ENCODE measurements around the gene CEACAM19.
"Not testable (repeated sequence)": the region's sequence is repeated elsewhere in the genome, so short reads cannot be mapped to it uniquely, and the experiment has no call there.

Gene CEACAM19

DNA sequence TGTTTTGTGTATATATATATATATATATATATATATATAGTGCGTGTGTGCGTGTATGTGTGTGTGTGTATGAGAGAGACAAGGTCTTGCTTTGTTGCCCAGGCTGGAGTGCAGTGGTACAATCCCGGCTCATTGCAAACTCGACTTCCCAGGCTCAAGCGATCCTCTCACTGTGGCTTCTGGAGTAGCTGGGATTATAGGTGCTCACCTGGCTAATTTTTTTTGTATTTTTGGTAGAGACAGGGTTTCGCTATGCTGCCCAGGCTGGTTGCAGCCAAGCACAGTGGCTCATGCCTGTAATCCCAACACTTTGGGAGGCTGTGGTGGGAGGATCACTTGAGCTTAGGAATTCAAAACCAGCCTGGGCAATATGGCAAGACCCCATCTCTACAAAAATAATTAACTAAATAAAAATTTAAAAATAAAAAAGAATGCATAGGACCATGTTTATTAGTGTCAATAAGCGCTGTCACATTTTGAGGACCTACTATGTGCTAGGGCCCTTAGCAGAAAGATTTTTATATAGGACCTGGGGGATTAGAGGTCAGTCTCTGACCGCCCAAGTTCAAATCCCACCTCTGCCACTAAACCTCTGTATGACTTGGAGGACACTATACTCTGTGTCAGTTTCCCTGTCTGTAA lies 25.8 kb upstream of the CEACAM19 start:
- DNase-seq (ENCODE audit: low spot score), result no peak

DNA sequence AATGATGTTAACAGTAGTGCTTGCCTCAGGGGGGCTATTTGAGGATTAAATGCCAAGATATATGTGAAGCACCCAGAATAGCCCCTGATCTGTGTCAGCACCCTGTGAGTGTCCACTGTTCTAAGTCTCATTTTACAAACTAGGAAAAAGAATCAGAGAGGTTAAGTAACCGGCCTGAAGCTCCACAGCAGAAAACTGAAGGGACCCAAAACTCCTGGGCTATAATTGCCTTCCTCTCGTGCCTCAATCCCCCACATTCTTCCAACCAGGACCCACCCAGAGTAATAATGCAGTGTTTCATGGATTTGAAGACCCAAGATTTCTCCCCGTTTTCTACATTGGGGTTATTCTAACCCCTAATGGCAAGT lies 25.2 kb upstream of the CEACAM19 start:
- DNase-seq (ENCODE audit: low spot score), result no peak

DNA sequence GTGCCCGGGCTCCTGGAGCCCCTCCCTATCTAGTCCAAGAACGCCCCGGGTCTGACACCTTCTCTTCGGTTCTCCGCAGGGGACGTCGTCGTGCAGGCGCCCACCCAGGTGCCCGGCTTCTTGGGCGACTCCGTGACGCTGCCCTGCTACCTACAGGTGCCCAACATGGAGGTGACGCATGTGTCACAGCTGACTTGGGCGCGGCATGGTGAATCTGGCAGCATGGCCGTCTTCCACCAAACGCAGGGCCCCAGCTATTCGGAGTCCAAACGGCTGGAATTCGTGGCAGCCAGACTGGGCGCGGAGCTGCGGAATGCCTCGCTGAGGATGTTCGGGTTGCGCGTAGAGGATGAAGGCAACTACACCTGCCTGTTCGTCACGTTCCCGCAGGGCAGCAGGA lies 24.1 kb upstream of the CEACAM19 start:
- no peak for DNase-seq (ENCODE audit: low spot score)

DNA sequence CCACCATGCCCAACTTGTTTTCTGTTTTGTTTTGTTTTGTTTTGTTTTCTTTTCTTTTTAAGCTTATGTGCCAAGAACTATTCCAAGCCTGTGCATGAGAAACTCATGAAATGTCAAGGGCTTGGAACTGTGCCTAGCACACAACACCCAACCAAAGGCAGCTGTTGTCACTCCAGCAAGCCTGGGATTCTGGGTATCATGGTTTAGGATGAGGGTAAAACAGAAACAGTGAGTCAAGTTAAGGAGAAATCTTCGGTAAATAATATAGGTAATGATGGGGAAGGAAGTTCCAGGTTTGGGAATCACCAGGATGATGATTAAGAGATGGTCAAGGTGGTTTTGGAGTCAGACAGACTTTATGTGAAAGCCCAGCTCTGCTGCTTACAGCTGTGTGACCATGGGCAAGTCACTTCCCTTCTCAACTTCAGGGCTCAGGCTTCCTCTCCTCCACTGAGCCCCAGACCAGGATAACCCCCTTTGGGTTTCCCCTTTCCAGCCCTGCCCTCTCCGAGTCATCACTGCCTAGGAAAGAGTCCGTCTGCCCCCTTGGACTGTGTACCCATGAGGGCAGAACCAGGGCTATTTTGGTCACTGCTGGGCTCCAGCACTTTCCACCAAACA lies 22.5 kb upstream of the CEACAM19 start:
- peak; percentile 73 for DNase-seq (ENCODE audit: low spot score)

DNA sequence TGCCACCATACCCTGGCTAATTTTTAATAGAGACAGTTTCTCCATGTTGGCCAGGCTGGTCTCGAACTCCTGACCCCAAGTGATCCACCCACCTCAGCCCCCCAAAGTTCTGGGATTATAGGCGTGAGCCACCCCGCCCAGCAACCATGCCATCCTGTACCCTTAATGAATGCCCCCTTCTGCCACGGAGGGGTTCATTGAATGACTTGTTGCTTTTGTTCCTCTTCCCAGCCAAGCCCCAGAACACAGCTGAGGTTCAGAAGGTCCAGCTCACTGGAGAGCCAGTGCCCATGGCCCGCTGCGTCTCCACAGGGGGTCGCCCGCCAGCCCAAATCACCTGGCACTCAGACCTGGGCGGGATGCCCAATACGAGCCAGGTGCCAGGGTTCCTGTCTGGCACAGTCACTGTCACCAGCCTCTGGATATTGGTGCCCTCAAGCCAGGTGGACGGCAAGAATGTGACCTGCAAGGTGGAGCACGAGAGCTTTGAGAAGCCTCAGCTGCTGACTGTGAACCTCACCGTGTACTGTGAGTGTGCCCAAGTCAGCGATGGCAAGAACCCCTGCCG lies 21.6 kb upstream of the CEACAM19 start:
- DNase-seq (ENCODE audit: low spot score), result no peak

DNA sequence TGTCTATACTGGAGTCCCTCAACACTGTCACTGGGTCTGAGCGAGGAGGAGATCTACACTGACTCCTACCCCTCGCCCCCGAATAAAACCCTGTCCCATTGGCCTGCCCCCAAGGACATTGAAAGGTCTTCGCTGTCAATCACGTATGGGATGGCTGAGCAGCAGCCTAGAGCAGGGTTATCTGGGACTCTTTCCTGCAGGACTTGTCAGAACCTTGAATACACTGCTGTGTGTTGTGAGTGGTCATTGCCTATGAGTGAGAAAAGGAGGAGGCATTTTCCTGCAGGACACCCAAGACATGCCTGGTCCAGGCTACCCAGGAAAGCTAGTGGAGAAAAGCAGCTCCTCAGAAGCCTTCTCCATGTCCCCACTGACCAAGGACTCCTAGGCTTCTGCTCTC lies 17.9 kb upstream of the CEACAM19 start:
- DNase-seq (ENCODE audit: low spot score), result no peak

DNA sequence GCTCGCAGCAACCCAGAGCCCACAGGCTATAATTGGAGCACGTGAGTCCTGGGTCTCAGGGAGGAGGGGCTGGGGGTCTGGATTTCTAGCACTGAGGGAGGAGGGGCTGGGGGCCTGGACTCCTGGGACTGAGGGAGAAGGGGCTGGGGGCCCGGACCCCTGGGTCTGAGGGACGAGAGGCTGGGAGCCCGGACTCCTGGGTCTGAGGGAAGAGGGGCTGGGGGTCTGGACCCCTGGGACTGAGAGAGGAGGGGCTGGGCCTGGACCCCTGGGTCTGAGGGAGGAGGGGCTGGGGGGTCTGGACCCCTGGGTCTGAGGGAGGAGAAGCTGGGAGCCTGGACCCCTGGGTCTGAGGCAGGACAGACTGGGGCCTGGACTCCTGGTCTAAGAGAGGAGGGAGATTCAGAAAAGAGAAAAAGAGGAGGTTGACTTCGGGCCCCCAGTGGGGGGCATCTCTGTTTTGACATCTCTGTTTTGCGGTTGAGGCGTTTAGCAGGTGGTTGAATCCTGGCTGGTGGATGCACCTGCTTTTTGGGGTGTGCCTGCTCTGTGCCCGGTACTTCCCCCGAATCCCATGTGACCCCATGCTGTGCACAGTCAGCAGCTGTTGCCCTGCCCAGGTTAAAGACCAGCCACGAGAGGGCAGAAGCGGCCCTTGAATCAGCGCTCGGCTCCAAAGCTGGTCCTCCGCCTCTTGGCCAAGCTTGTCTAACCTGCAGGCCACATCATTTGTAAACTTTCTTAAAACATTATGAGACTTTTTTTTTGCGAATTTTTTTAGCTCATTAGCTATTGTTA lies 17.1 kb upstream of the CEACAM19 start:
- DNase-seq (ENCODE audit: low spot score), result peak; percentile 39

DNA sequence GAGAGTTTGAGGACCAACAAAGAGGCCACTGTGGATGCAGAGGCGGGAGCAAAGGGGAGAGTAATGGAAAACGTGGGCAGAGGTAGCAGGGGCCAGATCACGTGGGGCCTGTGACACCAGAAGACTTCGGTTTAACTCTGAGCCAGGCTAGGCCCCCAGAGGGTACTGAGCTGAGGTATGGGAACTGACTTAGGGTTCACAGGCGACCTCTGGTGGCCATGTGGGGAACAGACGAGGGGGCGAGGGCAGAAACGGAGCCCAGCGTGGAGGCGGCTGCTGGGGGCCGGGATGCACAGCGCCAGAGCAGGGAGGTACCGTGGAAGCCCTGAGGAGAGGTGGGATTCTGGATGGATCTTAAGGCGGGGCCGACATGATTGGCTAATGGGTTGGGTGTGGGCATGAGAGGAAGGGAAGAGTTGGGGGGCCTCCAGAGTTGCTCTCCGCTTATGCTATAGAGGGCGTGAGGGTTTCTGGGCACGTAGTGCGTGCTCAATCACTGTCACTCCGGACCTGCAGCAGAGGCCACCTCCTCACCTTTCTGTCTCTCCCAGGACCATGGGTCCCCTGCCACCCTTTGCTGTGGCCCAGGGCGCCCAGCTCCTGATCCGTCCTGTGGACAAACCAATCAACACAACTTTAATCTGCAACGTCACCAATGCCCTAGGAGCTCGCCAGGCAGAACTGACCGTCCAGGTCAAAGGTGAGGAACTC lies 13.9 kb upstream of the CEACAM19 start:
- peak; percentile 69 for DNase-seq (ENCODE audit: low spot score)

DNA sequence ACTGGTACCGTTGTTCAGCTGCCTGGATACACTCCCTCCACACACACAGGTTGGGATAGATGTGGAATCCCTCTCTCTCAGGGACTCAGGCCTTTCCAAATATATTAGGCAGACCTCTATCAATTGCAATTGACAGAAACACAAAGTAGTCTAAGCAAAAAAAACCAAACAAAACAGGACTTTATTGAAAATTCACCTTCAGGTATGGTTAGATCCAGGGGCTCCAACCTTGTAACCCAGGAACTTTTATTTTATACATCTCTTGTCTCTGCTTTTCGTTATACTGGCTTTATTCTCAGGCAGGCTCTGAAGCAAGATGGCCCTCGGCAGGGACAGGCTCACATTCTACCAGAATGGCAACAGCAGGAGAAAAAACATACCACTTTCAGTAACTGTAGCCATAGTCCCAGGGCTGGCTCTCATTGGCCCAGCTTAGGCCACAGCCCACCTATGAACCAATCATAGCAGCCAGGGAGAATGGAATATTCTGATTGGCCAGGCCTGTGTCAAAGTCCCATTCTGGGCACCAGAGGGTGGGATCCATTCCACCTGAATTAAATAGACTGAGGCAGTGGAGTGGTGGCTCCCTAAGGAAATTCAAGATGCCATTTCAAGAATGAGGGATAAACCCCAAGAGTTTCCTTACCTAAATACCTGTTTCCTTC lies 13.1 kb upstream of the CEACAM19 start:
- peak; percentile 25 for DNase-seq (ENCODE audit: low spot score)

DNA sequence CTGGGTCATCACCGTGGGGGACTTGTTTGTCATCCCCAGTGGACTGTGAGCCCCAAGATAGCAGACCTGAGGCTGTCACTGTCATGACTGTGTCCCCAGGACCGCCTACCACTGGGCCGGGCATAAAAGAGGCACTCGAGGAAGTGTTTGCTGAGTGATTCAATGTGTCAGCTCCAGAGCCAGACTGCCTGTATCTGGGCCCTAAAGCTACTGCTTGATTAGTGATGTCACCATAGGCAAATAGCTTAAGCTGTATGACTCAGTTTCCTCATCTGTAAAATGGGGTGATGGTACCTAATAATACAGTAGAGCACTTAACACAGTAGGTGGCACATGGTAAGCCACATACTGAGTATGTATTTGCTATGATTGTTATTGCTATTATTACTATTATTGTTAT lies 11.2 kb upstream of the CEACAM19 start:
- DNase-seq (ENCODE audit: low spot score), result no peak

DNA sequence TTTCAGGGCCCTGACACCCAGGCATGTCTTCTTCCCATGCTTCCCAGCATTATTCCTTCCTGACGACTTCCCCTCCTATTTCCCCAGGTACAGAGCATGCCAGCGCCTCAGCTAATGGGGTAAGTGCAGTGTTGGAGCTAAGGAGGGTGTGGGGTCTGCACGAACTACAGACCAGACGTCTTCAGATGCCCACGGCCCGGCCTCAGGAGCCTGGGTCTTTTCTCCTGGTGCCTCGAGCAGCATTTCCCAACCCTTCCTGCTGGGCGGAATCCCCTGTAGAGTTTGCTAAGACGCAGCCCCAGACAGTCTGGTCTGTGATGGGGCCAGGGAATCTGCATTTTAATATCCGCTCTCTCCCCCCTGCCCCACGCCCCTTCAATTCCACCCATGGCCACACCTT lies 10.1 kb upstream of the CEACAM19 start:
- DNase-seq (ENCODE audit: low spot score), result no peak

DNA sequence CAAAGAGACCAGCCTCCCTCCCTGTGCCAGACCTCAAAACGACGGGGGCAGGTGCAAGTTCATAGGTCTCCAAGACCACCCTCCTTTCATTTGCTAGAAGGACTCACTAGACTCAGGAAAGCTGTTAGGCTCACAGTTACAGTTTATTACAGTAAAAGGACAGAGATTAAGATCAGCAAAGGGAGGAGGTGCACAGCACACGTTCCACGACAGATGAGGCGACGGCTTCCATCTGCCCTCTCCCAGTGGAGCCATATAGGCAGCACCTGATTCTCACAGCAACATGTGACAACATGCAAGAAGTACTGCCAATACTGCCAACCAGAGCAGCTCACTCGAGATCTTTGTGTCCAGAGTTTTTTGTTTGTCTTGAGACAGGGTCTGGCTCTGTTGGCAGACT lies 9.4 kb upstream of the CEACAM19 start:
- no peak for DNase-seq (ENCODE audit: low spot score)

DNA sequence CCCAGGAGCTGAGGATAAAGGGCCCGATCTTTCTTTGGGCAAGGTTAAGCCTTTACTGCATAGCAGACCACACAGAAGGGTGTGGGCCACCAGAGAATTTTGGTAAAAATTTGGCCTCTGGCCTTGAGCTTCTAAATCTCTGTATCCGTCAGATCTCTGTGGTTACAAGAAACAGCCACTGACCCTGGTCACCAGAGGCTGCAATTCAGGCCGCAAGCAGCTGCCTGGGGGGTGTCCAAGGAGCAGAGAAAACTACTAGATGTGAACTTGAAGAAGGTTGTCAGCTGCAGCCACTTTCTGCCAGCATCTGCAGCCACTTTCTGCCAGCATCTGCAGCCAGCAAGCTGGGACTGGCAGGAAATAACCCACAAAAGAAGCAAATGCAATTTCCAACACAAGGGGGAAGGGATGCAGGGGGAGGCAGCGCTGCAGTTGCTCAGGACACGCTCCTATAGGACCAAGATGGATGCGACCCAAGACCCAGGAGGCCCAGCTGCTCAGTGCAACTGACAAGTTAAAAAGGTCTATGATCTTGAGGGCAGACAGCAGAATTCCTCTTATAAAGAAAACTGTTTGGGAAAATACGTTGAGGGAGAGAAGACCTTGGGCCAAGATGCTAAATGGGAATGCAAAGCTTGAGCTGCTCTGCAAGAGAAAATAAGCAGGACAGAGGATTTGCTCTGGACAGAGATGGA lies 8.4 kb upstream of the CEACAM19 start:
- DNase-seq (ENCODE audit: low spot score), result peak; percentile 38

DNA sequence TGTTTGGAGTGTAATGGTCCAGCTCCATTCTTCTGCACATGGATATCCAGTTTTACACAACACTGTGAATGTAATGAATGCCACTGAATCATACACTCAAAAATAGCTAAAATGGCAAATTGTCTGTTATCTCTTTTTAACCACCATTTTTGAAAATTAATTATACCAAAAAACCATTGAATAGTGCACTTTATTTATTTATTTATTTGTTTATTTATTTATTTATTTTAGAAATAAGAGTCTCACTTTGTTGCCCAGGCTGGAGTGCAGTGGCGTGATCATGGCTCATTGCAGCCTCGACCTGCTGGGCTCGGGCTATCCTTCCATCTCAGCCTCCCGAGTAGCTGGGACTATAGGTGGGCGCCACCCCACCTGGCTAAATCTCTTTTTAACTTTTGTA lies 7.3 kb upstream of the CEACAM19 start:
- DNase-seq (ENCODE audit: low spot score), result no peak

DNA sequence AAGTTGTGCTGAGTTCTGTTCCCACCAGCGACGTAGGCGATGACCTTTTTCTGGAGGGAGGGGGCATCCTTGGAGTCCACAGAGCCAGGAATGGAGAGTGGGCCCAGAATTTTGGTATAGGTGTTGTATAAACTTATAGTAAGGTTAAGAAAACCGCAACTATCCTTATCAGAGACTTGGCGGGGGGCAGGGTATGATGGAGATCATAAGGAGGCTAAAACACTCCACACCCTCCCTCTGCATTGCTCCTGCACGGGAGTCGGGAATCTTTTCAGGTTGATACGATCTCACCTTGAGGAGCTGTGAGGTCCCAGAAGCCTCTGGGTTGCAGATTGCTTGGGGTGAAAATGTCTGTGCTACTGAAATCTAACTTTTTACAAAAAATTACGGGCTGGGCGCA lies 6.3 kb upstream of the CEACAM19 start:
- no peak for DNase-seq (ENCODE audit: low spot score)

DNA sequence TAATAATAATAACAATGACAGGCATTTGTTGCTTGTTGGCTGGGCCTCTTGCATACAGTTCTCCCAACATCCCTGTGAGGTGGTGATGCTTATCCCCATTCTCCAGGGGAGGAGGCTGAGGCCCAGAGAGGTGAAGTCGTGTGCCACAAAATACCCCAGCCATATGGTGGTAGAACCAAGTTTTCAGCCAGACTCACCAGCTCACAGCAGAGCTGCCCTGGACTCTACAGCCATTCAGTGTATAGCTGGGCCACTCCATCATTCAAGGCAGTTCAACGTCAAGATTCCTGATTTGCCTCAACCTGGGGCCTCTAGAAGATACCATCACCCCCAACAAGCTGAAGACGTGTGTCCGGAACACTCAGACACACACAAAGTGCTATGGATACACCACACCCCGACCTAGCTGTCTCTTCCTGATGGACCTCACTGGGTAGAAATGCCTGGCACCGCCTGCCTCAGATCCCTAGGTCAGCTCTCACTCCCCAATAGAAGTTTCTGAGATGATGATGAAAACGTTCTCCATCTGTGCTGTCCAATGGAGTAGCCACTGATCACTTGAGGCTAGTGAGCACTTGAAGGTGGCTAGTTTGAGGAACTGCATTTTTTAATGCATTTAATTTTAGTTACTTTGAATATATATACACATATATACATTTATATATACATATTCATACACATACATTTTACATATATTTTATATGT lies 4.3 kb upstream of the CEACAM19 start:
- DNase-seq (ENCODE audit: low spot score), result no peak

DNA sequence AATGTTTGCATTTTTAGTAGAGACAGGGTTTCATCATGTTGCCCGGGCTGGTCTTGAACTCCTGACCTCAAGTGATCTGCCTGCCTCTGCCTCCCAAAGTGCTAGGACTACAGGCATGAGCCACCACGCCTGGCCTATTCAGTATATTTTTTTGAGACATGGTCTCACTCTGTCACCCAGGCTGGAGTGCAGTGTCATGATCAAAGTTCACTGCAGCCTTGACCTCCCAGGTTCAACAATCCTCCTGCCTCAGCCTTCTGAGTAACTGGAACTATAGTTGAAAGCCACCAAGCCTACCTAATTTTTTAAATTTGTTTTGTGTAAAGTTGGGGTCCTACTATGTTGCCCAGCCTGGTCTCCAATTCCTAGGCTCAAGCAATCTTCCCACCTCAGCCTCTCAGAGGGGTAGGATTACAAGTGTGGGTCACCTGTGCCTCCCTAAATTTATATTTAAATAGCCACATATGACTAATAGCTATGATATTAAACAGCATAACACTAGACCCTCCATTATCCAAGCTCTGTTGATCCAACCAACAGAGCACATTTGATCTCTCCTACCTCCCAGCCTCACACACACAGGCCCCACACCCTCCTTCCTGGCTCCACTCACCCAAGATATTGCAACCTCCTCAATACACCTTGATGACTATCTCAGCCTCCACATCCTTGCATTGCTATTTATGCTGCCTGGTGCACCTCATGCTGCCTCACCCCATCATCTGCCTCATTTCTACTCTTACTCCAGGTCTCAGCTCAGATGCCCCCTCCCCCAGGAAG lies 2.1 kb upstream of the CEACAM19 start:
- DNase-seq (ENCODE audit: low spot score), result no peak

DNA sequence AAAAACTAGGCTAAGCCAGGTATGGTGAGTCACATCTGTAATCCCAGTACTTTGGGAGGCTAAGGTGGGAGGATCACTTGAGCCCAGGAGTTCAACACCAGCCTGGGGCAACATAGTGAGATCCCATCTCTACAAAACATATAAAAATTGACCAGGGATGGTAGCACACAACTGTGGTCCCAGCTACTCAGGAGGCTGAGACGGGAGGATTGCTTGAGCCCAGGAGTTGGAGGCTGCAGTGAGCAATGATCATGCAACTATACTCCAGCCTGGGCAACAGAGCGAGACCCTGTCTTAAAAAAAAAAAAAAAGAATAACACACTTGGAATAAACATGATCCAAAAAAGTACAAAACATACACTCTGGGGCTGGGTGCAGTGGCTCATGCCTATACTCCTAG lies 1.3 kb upstream of the CEACAM19 start:
- DNase-seq (ENCODE audit: low spot score), result not testable (repeated sequence)

DNA sequence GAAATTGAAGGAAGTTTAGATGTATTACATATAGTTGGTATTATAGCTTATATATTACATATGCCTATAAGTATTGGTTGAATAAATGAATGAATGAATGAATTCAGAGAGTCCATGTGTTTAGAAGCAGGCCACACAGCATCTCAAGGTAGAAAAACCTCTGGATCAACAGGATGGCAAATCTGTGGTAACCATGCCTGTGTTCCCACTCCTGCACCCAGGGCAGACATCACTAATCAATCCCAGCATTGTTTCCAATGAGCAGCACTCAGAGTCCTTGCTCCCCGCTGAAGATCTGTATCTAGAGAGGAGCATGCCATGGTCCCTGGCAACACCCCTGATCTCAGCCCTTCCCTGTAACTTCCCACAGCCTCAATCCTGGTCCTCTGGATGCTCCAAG lies 944 bp downstream of the CEACAM19 start:
- no peak for DNase-seq (ENCODE audit: low spot score)

DNA sequence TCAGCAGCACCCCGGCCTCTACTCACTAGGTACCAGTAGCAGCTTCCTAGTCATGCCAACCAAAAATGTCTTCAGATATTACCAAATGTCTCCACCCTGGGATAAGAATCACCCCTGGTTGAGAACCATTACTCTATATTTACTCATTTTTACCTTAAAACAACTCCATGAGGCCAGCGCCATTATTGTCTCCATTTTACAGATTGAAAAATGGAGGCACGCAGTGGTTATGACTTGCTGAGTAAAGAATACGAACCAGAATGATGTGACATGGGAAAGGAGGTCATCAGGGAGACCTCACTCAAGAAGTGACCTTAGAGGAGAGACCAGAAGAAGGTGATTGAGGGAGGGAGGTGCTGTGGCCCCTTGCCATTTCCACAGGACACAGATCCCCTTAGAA lies 2.2 kb downstream of the CEACAM19 start:
- DNase-seq (ENCODE audit: low spot score), result no peak
